Measurements from ENCODE around the gene JTB.

Gene JTB

GRCh38 chr1:153954826-153955225 is 22.6 kb downstream of the JTB start:
- DNase-seq (ENCODE audit: low spot score) = no peak

- DNase-seq (ENCODE audit: low spot score) = no peak
Observed at GRCh38 chr1:153953859-153954365, 23.6 kb downstream of the JTB start.

- no peak for DNase-seq (ENCODE audit: low spot score)
Observed at GRCh38 chr1:153951801-153952200, 25.7 kb downstream of the JTB start.

DNA sequence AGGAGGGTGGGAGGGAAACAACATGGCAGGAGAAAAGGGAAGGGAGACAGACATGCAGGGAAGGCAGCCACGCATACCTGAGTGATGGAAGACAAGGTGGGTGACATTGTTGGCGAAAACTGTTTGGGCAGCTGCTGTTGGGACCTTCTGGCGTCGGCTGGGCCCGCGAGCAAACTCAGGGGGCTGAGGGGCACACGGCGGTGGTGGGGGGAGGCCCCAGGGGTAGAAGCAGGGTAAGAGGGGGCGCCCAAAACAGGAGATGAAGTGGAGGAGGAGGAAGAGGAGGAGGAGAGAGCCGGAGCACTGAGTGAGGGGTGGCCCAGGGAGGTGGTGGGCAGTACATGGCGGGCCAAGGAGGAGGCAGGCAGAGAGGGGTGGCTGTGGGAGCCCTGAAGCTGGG is 26.3 kb downstream of the JTB start:
- no peak for DNase-seq (ENCODE audit: low spot score)

DNA sequence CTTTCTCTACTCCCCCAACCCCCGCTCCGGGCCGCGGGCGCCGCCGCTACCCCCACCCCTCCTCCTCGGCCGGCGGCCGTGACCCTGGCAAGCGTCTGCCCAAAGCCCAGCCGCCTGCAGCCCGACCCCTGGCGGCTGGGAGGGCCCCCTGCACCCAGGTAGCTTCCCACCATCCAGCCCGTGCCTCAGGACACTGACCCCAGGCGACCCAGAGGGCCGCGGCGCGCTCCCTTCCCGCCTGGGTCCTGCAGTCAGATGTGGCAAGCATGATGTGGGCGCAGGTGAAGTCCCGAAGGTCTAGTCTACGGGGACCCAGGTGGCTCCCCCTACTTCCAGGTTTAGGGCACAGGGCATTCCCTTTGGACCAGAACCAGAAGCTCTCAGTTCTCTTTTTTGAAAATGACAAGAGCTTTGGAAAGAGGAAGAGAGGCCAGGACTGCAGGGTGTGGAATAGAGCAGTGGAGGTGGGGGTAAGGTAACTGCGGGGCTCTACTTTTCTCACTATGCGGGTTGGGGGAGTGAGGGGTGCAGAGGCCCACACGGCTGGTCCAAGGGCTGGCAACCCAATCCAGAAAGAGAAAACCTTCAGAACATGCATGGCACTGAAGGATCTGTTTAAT is 30.7 kb downstream of the JTB start, which contains the start of gene DENND4B:
TSS of gene DENND4B (minus strand) at position 97 of the 620 bp plus-strand sequence. CDS start 2,344 bp downstream, outside the sequence.
- DNase-seq (ENCODE audit: low spot score) = peak; percentile 88

GRCh38 chr1:153945795-153946621 is 31.5 kb downstream of the JTB start:
- DNase-seq (ENCODE audit: low spot score) = peak; percentile 64

- DNase-seq (ENCODE audit: low spot score) = no peak
Observed at GRCh38 chr1:153945131-153945794, 32.2 kb downstream of the JTB start.

DNA sequence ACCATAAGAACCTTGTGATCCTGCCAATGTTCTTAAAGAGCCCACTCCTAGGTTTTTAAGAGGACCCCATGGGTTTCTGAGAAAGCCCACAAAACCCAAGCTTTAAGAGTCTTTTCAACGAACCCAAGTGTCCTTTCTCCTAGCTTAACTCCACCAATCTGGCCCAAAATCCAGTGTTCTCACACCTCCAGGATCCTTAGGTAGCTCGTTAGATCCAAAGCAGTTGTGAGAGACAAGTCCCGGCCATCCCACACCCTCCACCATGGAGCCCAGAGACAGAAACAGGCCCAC is 32.7 kb downstream of the JTB start:
- no peak for DNase-seq (ENCODE audit: low spot score)

- DNase-seq (ENCODE audit: low spot score) = peak; percentile 30
Observed at GRCh38 chr1:153944005-153944826, 33.3 kb downstream of the JTB start.

- DNase-seq (ENCODE audit: low spot score) = no peak
Observed at GRCh38 chr1:153942766-153943549, 34.5 kb downstream of the JTB start.

- no peak for DNase-seq (ENCODE audit: low spot score)
Observed at GRCh38 chr1:153941826-153942725, 35.4 kb downstream of the JTB start.

GRCh38 chr1:153940756-153941155 is 36.7 kb downstream of the JTB start:
- DNase-seq (ENCODE audit: low spot score) = no peak

GRCh38 chr1:153939476-153939875 is 38.0 kb downstream of the JTB start:
- no peak for DNase-seq (ENCODE audit: low spot score)

DNA sequence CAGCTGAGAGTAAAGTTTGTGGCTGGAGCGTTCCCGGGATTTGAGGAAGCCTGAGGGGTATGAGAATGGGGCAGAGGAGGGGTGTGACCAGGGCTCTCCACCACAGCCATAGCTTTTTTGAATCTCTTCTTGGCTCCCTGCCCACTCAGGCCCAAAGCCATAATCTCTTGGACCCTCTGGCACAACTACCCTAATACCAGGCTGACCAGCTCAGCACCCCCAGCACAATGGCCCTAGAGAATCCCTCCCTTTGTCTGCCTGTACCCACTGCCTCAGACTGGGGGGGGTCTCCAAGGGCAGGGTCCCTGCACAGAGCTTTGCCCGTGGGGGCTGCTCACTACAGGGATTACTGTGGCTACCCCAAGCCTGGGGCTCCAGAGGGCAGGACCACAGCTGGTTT is 38.5 kb downstream of the JTB start:
- DNase-seq (ENCODE audit: low spot score) = no peak

GRCh38 chr1:153937331-153937730 is 40.1 kb downstream of the JTB start:
- no peak for DNase-seq (ENCODE audit: low spot score)

DNA sequence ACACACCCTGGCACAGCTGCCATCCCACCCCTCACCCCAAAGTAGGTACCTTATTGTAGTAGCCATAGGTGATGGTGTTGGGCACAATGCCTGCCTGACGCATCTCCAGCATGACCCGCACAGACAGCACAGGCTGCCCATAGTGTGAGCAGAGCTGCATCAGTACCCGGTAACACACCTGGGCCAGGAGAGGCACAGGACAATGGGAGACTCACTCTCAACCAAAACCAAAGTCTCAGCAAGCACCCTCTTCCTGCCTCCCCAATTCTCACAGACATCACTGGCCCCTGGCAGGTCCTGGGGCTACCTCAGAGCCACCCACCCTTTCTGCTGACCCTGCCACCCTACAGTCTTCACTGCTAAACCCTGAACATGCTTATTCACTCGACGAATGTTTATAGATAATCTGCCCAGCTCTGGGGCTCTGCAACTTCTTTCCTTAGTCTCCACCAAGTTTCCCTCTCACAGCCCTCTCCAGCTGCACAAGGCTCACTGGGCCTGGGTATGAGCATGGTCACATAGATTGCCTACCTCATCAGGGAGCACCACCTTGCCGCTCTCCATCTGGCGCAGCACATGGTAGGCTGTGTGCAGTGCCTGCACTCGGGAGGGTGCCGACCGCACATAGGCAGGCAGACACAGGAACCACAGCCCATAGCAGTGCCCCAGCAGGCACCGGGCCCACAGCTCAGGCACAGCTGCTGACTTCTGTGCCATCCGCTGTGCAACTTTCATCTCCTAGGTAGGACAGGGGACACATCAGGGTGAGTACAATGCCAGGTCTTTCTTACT is 41.3 kb downstream of the JTB start:
- no peak for DNase-seq (ENCODE audit: low spot score)

DNA sequence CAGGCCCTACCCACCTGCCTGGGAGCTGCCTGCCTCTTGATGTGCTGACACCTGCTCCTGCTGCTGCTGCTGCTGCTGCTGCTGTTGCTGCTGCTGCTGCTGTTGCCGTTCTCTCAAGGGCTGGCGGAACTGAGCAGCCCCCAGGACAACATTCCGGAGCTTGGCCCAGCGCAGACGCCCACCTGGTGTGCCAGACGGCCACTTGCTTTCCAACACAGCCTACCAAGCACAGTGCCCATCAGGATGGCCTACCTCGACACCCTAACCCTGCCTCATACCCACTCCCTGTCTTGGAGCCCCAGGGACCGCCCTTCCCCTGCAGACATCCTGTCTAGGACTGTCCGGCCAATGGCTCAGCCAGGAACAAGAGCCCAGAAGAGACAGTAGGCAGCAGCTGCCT is 42.7 kb downstream of the JTB start:
- DNase-seq (ENCODE audit: low spot score) = no peak

DNA sequence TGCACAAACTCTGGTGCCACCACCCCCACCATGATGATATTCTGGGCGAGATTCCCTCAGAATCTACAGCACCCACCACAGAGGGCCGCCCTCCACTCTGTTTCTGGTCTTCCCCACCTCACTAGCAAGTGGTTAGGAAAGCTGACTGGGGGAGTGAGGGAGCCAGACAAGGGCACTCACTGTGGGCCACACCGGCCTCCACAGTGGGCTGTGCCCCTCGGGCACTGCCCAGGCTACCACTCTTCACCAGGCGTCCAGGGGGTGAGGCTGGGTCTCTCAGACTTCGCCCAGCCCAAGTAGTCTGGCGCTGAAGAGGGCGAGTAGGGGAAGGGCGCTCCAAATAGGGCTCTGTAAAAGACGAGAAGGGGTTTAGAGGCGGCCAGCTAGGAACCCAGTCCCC is 43.5 kb downstream of the JTB start:
- no peak for DNase-seq (ENCODE audit: low spot score)

GRCh38 chr1:153933430-153933829 is 44.0 kb downstream of the JTB start:
- DNase-seq (ENCODE audit: low spot score) = no peak

Measured in RKO (cell line).